Measurements from ENCODE around the gene PHAX.
A peak's percentile ranks its signal among the peaks of the same experiment; 100 is the strongest.
"Not testable (repeated sequence)": the region's sequence is repeated elsewhere in the genome, so short reads cannot be mapped to it uniquely, and the experiment has no call there.

PHAX gene, protein sequence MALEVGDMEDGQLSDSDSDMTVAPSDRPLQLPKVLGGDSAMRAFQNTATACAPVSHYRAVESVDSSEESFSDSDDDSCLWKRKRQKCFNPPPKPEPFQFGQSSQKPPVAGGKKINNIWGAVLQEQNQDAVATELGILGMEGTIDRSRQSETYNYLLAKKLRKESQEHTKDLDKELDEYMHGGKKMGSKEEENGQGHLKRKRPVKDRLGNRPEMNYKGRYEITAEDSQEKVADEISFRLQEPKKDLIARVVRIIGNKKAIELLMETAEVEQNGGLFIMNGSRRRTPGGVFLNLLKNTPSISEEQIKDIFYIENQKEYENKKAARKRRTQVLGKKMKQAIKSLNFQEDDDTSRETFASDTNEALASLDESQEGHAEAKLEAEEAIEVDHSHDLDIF

GRCh38 chr5:126600631-126601511 lies at the start of gene PHAX:
TSS of gene PHAX (plus strand) at chr5:126600947. CDS start at chr5:126600963, 16 bp downstream.
- peak; percentile 86 for DNase-seq (ENCODE audit: low spot score)

- no peak for DNase-seq (ENCODE audit: low spot score)
These were observed 48.1 kb upstream of the PHAX start for GRCh38 chr5:126552614-126553013.

DNA sequence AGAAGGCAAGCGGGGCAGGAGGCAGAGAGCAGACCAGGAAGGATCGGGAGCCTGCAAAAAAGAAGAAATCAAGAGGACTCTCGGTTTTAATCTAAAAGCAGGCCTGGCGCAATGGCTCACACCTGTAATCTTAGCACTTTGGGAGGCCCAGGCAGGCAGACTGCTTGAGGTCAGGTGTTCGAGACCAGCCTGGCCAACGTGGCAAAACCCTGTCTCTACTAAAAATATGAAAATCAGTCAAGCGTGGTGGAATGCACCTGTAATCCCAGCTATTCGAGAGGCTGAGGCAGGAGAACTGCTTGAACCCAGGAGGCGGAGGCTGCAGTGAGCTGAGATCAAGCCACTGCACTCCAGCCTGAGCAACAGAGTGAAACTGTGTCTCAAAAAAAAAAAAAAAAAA lies 45.6 kb upstream of the PHAX start:
- DNase-seq (ENCODE audit: low spot score) = not testable (repeated sequence)

GRCh38 chr5:126561908-126562307 lies 38.8 kb upstream of the PHAX start:
- DNase-seq (ENCODE audit: low spot score) = no peak

DNA sequence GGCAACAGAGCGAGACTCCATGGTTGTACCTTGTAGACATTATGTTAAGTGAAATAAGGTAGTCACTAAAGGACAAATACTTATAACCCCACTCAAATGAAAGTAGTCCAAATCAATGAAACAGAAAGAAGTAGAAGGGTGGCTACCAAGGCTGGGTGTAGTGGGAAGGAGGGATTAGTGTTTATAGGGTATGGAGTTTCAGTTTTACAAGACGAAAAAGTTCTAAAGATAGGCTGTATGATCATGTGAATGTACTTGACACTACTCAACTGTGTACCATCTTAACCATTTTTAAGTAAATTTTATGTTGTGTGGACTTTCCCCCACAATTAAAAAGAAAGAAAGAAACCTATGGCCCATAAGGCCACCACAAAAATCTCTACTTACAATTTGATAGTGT lies 37.9 kb upstream of the PHAX start:
- DNase-seq (ENCODE audit: low spot score) = no peak

- DNase-seq (ENCODE audit: low spot score) = no peak
These were observed 32.5 kb upstream of the PHAX start for GRCh38 chr5:126568206-126568755.

DNA sequence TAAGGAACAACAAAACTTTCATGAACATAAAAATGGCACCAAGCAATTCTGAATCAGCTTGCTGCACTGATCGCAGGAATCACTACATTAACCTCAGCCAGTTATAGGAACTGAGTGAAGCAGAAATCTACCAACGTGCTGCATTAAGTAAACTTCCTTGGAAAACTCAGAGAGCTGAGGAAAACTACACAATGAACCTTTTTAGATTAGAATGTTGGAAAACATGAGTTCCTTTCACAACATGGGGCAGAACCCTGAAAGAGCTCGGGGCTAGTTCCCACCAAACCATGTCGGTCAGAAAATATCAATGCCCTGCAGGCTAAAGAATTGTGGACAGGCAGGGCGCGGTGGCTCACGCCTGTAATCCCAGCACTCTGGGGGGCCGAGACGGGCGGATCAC lies 25.1 kb upstream of the PHAX start:
- DNase-seq (ENCODE audit: low spot score) = no peak

GRCh38 chr5:126576974-126577373 lies 23.8 kb upstream of the PHAX start:
- DNase-seq (ENCODE audit: low spot score) = no peak

GRCh38 chr5:126577415-126577814 lies 23.3 kb upstream of the PHAX start:
- no peak for DNase-seq (ENCODE audit: low spot score)

DNA sequence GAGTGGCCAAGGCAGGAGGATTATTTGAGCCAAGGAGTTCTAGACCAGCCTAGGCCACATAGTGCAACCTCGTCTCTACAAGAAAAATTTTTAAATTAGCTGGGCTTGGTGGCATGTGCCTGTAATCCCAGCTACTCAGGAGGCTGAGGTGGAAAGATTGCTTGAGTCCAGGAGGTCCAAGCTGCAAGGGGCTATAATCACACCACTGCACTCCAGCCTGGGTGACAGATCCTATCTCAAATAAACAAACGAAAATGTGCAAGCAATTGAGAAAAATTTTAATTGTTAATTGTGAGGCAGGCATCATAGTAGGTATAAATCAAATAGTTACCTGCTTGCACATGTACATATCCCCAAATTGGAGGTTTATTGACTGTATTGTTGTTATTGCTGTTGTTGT lies 21.0 kb upstream of the PHAX start:
- DNase-seq (ENCODE audit: low spot score) = no peak

- DNase-seq (ENCODE audit: low spot score) = no peak
These were observed 17.0 kb upstream of the PHAX start for GRCh38 chr5:126583761-126584160.

DNA sequence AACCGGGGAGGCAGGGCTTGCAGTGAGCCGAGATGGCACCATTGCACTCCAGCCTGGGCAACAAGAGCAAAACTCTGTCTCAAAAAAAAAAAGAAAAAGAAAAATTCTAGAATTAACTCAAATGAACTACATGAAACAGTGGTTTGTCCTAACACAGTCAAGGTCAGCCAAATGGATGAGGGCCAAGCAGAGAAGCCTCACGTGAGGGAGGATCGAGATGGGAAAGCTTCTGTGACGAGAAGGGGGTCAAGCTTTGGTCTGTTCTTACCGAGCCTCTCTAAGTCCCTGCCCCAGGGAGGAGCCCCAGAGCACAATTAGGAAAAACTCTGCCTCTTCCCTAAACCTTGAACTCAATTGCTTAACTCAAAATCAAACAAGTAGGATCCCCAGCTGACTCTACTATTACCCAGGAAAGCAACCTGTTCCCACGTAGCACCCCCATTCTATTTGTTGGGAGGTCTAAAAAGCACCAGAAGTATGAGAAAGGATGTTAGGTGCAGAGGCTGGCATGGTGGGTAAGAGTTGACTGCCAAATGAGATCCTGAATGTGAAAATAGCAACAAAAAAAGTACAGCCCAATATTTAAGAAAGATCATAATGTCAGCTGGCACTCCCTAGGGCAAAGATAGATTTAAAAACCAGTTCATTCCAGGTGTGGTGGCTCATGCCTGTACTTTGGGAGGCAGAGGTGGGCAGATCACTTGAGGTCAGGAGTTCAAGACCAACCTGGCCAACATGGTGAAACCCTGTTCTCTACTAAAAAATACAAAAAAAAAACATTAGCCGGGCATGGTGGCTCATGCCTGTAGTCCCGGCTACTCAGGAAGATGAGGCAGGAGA lies 13.0 kb upstream of the PHAX start:
- no peak for DNase-seq (ENCODE audit: low spot score)

GRCh38 chr5:126589536-126590297 lies 11.0 kb upstream of the PHAX start:
- DNase-seq (ENCODE audit: low spot score) = no peak

- no peak for DNase-seq (ENCODE audit: low spot score)
These were observed 9.2 kb upstream of the PHAX start for GRCh38 chr5:126591549-126591948.

GRCh38 chr5:126594748-126595485 lies 5.8 kb upstream of the PHAX start, which contains the start of gene ALDH7A1:
TSS of gene ALDH7A1 (minus strand) at chr5:126595219. CDS start at chr5:126595198, 21 bp downstream.
- DNase-seq (ENCODE audit: low spot score) = peak; percentile 92

DNA sequence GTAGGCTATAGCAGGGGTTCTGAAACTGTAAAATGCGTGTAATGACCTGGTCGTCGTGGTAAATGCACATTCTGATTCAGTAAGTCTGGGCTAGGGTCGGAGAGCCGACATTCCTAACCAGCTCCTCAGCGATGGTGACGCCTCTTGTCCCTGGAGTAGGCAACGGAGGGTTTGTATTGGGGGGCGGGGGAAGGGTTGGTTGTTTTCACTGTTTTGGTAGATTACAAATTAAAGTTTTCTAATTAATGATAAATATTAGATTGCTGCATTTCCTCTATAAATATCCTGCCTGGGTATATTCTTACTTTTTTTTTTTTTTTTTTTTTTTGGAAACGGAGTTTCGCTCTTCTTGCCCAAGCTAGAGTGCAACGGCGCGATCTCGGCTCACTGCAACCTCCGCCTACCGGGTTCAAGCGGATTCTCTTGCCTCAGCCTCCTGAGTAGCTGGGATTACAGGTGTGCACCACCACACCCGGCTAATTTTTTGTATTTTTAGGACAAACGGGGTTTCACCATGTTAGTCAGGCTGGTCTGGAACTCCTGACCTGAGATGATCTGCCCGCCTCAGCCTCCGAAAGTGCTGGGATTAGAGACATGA lies 5.2 kb upstream of the PHAX start:
- DNase-seq (ENCODE audit: low spot score) = no peak

- DNase-seq (ENCODE audit: low spot score) = no peak
These were observed 3.6 kb upstream of the PHAX start for GRCh38 chr5:126597156-126597555.

DNA sequence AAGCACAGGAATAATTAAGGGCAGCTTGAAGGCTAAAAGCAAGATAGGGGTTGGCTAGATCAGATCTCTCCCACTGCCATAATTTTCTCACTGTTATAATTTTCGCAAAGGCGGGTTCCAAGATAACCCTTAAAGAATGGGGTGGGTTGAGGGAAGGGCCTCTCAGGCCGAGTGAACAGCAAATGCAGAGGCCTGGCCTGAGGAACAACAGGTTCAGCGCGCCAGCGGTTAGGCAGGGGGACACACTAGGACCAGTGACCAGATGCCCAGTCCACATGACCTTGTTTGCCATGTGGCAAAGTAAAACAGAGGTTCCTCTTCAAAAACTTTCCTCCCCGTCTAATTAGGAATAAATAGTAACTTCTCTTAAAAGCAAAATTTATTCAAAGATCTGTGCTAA lies 1.2 kb upstream of the PHAX start:
- no peak for DNase-seq (ENCODE audit: low spot score)

DNA sequence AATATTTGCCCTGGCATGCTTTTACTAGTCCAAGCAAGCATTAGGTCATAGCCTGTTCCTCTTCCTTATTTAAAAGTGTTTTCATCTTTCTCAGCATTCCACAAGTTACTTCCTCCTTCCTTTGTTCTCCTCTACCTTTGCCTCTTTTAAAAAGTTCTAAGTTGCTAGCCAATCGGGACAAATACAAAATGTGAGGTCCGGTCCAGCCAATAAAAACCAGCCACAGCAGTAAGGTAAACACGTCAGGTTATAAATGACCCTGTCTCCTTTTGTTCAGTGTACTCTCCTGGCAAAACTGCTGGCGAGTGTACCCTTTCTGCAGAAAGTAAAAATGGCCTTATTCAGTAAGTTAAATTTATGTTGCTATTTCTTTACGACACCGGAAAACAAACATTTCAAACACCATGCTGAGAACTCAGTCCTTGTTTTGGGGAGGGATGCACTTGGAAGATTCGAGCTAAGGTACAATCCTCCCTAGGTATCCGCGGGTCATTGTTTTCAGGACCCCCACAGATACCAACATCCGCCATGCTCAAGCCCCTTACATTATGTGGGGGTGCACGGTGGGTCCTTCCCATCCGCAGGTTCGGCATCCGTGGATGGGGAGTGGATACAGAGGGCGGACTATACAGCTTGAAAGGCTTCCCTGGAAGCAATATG lies 646 bp upstream of the PHAX start:
- not testable (repeated sequence) for DNase-seq (ENCODE audit: low spot score)

Measured in Ammon's horn (tissue), 1 donor.